Calu3 (cell line): ENCODE results near the gene HECW1. TPM values are rescaled to one million over a fixed set of nuclear protein-coding genes. Genes with fewer than 3 reads are reported as not detected.

Experiments used
- BruUV-seq: library from RNA; stranded (reverse); fragments of 400-500 nt; replicated peaks from 2 replicates; lab custom pipeline; 2021; lab: Mats Ljungman, UMichigan
- CTCF ChIA-PET: fragments of 300-600 bp; sonication (Branson Sonifier 250); formaldehyde crosslinking; loops from one replicate; lab custom pipeline; 2022; ENCODE audit warnings: antibody characterized with exemption; lab: Charles Lee
- DNase-seq: peaks from one replicate; pipeline ENCODE4 v3.0.0; 2022
- H3K27ac Mint-ChIP-seq: one replicate; pipeline ENCODE4 v1.8.0; 2022; ENCODE audit warnings: mixed read lengths; ENCODE audit not compliant: unreplicated experiment
- H3K27me3 Mint-ChIP-seq: one replicate; pipeline ENCODE4 v1.8.0; 2022; ENCODE audit warnings: mixed read lengths; ENCODE audit not compliant: unreplicated experiment
- H3K36me3 Mint-ChIP-seq: one replicate; pipeline ENCODE4 v1.8.0; 2022; ENCODE audit warnings: mild to moderate bottlenecking, moderate library complexity, mixed read lengths; ENCODE audit not compliant: insufficient read depth, unreplicated experiment
- H3K4me1 Mint-ChIP-seq: one replicate; pipeline ENCODE4 v1.8.0; 2022; ENCODE audit warnings: mild to moderate bottlenecking, low read depth, mixed read lengths; ENCODE audit not compliant: unreplicated experiment
- H3K4me3 Mint-ChIP-seq: one replicate; pipeline ENCODE4 v1.8.0; 2022; ENCODE audit warnings: mild to moderate bottlenecking, low read depth, moderate library complexity, mixed read lengths; ENCODE audit not compliant: unreplicated experiment
- H3K9me3 Mint-ChIP-seq: one replicate; pipeline ENCODE4 v1.8.0; 2022; ENCODE audit warnings: low read depth, mixed read lengths; ENCODE audit not compliant: unreplicated experiment
- CTCF ChIP-seq: fragments of 200-600 bp; IDR thresholded peaks from one replicate; pipeline ENCODE4 v1.8.0; 2022; ENCODE audit warnings: antibody characterized with exemption; ENCODE audit not compliant: unreplicated experiment
- intact Hi-C: fragments of 100-400 bp; cut with micrococcal nuclease; formaldehyde crosslinking; loops from one replicate; pipeline ENCODE4 v1.10.0; 2022; ENCODE audit not compliant: unreplicated experiment
- total RNA-seq: library from RNA; stranded (reverse); gene quantifications from 2 replicates; pipeline ENCODE4 v1.2.3, GENCODE V29; 2022

HECW1 gene
- total RNA-seq, 1 experiment from 2014 or later, result 0.33 TPM

DNA sequence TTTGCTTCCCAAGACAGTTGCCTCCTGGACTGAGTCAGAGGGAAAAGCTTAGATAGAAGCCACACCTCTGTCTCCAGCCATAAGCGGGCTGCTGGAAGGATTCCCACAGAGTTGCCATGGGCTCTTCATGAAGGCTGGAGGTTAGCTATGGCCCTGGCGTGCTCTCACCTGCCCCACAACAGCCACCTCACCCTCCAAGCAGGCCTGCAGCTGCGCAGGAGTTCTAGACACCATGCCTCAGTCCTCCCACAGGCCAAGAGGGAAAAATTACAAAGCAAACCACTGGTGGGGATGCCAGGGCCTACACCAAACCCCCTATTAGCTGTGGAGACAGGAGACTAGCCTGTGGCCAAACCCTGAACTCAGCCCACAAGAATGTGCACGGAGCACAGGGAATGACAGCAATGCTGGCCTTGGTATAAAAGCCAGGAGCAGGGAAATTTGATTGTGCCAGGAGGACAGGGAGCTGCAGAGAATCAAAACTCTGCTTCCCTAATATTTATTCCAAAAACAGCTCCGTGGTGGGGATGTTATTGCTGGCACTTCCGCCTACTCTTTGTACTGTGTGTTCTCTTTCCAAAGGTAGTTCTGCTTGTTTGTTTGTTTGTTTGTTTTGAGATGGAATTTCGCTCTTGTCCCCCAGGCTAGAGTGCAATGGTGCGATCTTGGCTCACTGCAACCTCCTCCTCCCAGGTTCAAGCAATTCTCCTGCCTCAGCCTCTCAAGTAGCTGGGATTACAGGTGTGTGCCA lies 410.1 kb downstream of the HECW1 start:
- CTCF ChIA-PET, result no interaction called here
- no peak for DNase-seq

GRCh38 chr7:43528576-43529354 lies 416.3 kb downstream of the HECW1 start:
- Mint-ChIP-seq H3K27me3 (no peaks in the 10 kb centered on the region), H3K4me1 (no peaks in the 10 kb centered on the region), H3K4me3 (no peak overlapping the region), H3K9me3 (no peaks in the 10 kb centered on the region), H3K27ac (no peak overlapping the region), H3K36me3 (no peaks in the 10 kb centered on the region)
- intact Hi-C loops, result no loop called here
- CTCF ChIA-PET, result no interaction called here
- TF ChIP-seq CTCF, result no peak
- BruUV-seq, result no TSS peak
- DNase-seq, result no peak

More for the DNA sequence above, 410.1 kb downstream of the HECW1 start:
- TF ChIP-seq CTCF, result no peak
- Mint-ChIP-seq H3K27me3 (no peaks in the 10 kb centered on the region), H3K4me3 (no peak overlapping the region), H3K9me3 (no peaks in the 10 kb centered on the region), H3K4me1 (no peaks in the 10 kb centered on the region), H3K36me3 (no peaks in the 10 kb centered on the region), H3K27ac (no peak overlapping the region)
- intact Hi-C loops, result no loop called here
- no TSS peak for BruUV-seq

DNA sequence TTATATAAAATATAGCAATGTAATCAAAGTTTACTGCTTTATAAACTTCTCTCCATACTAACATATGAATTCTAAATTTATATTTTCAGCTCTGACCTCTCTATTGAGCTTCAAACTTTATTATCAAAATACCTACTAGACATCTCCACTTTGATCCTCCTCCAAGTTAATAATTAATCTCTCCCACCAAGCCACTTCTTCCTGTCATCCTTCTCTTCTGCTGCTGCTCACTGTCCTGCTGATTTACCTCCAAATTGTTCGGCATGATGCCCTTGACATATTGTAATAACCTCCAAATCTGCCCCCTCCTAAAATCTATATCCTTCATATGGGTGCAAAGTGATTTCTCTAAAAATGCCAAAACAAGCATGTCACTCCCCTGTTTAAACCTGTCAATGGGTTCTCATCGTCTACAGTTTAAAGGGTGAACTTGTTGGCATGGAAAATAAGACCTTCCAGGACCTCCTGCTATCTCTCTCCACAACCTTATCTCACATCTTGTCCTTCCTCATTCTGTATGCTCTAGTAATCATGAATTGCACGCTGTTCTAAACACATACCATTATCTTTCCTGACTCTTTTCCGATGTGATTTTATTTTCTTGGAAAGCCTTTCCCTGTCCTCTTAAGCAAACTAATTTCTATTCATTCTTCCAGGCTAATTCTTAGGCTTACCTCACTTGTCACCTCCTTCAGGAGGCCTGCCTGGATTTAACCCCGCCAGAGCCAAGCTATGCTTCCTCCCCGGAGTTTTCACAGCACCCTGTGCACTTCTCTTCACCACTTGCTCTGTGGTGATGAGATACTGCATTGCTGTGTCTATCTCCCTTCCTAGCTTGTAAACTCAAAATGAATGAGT lies 418.3 kb downstream of the HECW1 start:
- Mint-ChIP-seq H3K27ac (no peak overlapping the region), H3K4me1 (no peaks in the 10 kb centered on the region), H3K4me3 (no peak overlapping the region), H3K9me3 (no peaks in the 10 kb centered on the region), H3K27me3 (no peaks in the 10 kb centered on the region), H3K36me3 (no peaks in the 10 kb centered on the region)
- TF ChIP-seq CTCF, result no peak
- intact Hi-C loops, result no loop called here
- BruUV-seq, result no TSS peak
- CTCF ChIA-PET, result no interaction called here
- DNase-seq, result no peak

- no peaks in the 10 kb centered on the region for H3K36me3 Mint-ChIP-seq
- intact Hi-C loops, result no loop called here
- TF ChIP-seq CTCF, result no peak
- BruUV-seq, result no TSS peak
- no peak overlapping the region for H3K4me3 Mint-ChIP-seq
- H3K9me3 Mint-ChIP-seq, result no peaks in the 10 kb centered on the region
- H3K27ac Mint-ChIP-seq, result no peak overlapping the region
- no peaks in the 10 kb centered on the region for H3K4me1 Mint-ChIP-seq
- DNase-seq, result no peak
- CTCF ChIA-PET, result no interaction called here
- H3K27me3 Mint-ChIP-seq, result no peaks in the 10 kb centered on the region
Measured at GRCh38 chr7:43531700-43532099, 419.3 kb downstream of the HECW1 start.
